Spleen (tissue), 11 donors: ENCODE results near the gene NME4. TPM values are rescaled to one million over a fixed set of nuclear protein-coding genes. Genes with fewer than 3 reads are reported as not detected.

ENCODE experiments used
- DNase-seq: peaks from one replicate; pipeline ENCODE4 v3.0.0-alpha.2; 2020
- H3K27ac ChIP-seq, 8 donors: fragments of 200-600 bp; sonication (generic) in 7 of 8; 1 replicate in 4 of 8; 2 replicates in 4 of 8; pipeline versions ENCODE4 v1.5.0 to v1.8.0; 2016 to 2021; ENCODE audit warnings: inconsistent platforms in 4 of 8, mild to moderate bottlenecking in 4 of 8, moderate library complexity in 1 of 8
- H3K27me3 ChIP-seq, 7 donors: fragments of 200-600 bp; sonication (generic) in 6 of 7; replicated peaks in 1 of 7; 1 replicate in 4 of 7; 2 replicates in 3 of 7; pipeline versions ENCODE4 v1.5.0 to v1.8.0; 2016 to 2021; ENCODE audit warnings: inconsistent platforms in 3 of 7, mild to moderate bottlenecking in 1 of 7
- H3K36me3 ChIP-seq, 6 donors: fragments of 200-600 bp; sonication (generic) in 5 of 6; 1 replicate in 4 of 6; 2 replicates in 2 of 6; pipeline versions ENCODE4 v1.5.0 to v1.8.0; 2016 to 2021; ENCODE audit warnings: inconsistent platforms in 2 of 6
- H3K4me1 ChIP-seq, 6 donors: fragments of 200-600 bp; sonication (generic) in 5 of 6; 1 replicate in 3 of 6; 2 replicates in 3 of 6; pipeline versions ENCODE4 v1.5.0 to v1.8.0; 2016 to 2021; ENCODE audit warnings: inconsistent platforms in 3 of 6
- H3K4me3 ChIP-seq, 8 donors: fragments of 200-600 bp; sonication (generic) in 7 of 8; 1 replicate in 4 of 8; 2 replicates in 4 of 8; pipeline versions ENCODE4 v1.5.0 to v1.8.0; 2016 to 2021; ENCODE audit warnings: inconsistent platforms in 4 of 8, mild to moderate bottlenecking in 4 of 8, moderate library complexity in 2 of 8
- H3K9me3 ChIP-seq, 8 donors: fragments of 200-600 bp; sonication (generic) in 7 of 8; 1 replicate in 4 of 8; 2 replicates in 4 of 8; pipeline versions ENCODE4 v1.5.0 to v1.8.0; 2016 to 2021; ENCODE audit warnings: inconsistent platforms in 4 of 8
- POLR2A ChIP-seq, 3 donors: fragments of 450-650 bp; IDR thresholded peaks; one replicate each; pipeline ENCODE4 v1.5.1; 2017; ENCODE audit warnings: antibody characterized with exemption in 3 of 3, mild to moderate bottlenecking in 1 of 3
- POLR2AphosphoS5 ChIP-seq, 3 donors: sonication (generic); formaldehyde crosslinking; IDR thresholded peaks; one replicate each; pipeline ENCODE4 v1.5.1; 2017; ENCODE audit warnings: antibody characterized with exemption in 3 of 3
- WGBS, 5 donors: extraction: QIAGEN DNeasy Blood & Tissue Kit in 3 of 5; methylation state at CpG; one replicate each; pipeline versions ENCODE4 v1.1.5 to v1.1.7; 2013 to 2018; 5-methylcytosine and 5-hydroxymethylcytosine counted together
- intact Hi-C: fragments of 100-400 bp; cut with DNase I; formaldehyde crosslinking; loops from one replicate; pipeline ENCODE4 v1.15.0; 2023; ENCODE audit warnings: low total_unique reads
- polyA plus RNA-seq, 3 donors: library from polyadenylated mRNA; stranded (reverse); fragments of 200-250 nt; gene quantifications; one replicate each; pipeline ENCODE4 v1.2.1, GENCODE V29; 2013
- total RNA-seq, 7 donors: library from RNA; depleted of rRNA in 3 of 7; stranded (reverse); fragments of >200 nt in 3 of 7; fragmentation: NEBNext Ultra II Directional in 4 of 7; extraction: Animal tissue kit (Norgen Biotek cat#: 25700) in 4 of 7; gene quantifications; one replicate each; pipeline versions ENCODE4 v1.1.0 to v1.2.1, GENCODE V29; 2016 to 2021
- TF ChIP-seq, protein P1 (sequence below), 11 experiments: fragments of 200-600 bp in 7 of 11; fragments of 450-650 bp in 4 of 11; sonication (generic) in 4 of 11; IDR thresholded peaks in 8 of 11; conservative IDR thresholded peaks in 3 of 11; 1 replicate in 7 of 11; 2 replicates in 4 of 11; pipeline versions ENCODE4 v1.4.0 to v1.8.0; 2016 to 2021; ENCODE audit warnings: antibody characterized with exemption in 11 of 11, inconsistent platforms in 4 of 11, mild to moderate bottlenecking in 1 of 11
- donor health status: healthy with polysubstance abuse.
- donor health status: DM: no; HTN: no; CAD: no; lungs with moderate emphysema.
- donor health status: DM: no; HTN: no; CAD: no.
- donor health status: Bipolar disorder and iron deficiency.
- donor health status: healthy.
- donor health status: DM: no; HTN: no; CAD: no.
- donor health status: DM: yes; HTN: yes; CAD: no.

Gene NME4
- total and polyA plus RNA-seq, 10 donors = 27.3 to 75.8 (median 55.8) TPM

DNA sequence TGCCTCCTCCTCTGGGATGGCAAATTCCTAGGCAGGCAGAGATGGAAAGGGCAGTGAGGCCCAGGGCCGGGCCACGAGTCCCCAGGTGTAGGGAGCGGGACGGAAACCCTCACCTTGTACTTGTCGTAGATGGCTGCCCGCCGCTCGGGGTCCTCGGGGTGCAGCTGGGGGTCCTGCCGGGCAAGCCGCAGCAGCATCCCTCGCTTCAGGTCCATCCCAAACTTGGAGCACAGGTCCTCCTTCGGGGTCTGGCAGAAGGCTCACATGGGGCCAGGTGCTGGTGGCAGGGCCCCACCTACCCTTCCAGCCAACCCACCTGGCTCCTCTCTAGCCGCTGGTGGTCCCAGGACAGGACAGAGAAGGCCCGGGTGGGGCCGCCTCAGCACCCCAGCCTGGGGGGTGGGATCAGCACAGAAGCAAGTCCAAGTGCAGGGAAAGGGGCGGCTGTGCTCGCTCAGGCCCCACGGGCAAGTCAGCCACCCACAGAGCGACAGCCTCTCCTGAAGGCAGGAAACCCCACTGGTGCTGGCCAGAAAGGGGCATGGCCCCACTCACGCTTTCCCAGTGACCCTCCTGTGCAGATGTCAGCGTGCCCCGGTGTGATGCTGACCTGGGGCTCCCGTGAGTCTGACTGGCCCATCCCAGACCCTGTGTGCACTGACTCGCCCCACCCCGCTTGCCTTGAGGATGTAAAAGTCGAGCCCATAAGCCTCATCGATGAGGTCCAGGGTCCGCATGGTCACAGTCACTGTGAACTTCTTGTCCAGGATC is 28.4 kb upstream of the NME4 start:
- intact Hi-C loops = no loop called here
- TF ChIP-seq POLR2A (IDR thresholded peaks at IDR 0.05) (no peak), POLR2AphosphoS5 (IDR thresholded peaks at IDR 0.05) (no peak)
- TF ChIP-seq, protein P1, sequence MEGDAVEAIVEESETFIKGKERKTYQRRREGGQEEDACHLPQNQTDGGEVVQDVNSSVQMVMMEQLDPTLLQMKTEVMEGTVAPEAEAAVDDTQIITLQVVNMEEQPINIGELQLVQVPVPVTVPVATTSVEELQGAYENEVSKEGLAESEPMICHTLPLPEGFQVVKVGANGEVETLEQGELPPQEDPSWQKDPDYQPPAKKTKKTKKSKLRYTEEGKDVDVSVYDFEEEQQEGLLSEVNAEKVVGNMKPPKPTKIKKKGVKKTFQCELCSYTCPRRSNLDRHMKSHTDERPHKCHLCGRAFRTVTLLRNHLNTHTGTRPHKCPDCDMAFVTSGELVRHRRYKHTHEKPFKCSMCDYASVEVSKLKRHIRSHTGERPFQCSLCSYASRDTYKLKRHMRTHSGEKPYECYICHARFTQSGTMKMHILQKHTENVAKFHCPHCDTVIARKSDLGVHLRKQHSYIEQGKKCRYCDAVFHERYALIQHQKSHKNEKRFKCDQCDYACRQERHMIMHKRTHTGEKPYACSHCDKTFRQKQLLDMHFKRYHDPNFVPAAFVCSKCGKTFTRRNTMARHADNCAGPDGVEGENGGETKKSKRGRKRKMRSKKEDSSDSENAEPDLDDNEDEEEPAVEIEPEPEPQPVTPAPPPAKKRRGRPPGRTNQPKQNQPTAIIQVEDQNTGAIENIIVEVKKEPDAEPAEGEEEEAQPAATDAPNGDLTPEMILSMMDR (IDR thresholded peaks at IDR 0.05 in 8 of 11, conservative IDR thresholded peaks at IDR 0.05 in 3 of 11) = no peak
- peak; percentile 73 for DNase-seq
- Histone ChIP-seq H3K27ac (no peak overlapping the region), H3K27me3 (peaks cover 0 to 14% (median 0%) of the 10 kb centered on the region in 7 donors), H3K4me1 (peaks cover 9 to 32% (median 25%) of the 10 kb centered on the region in 6 donors), H3K36me3 (peaks cover 0 to 64% (median 51%) of the 10 kb centered on the region in 6 donors), H3K4me3 (no peak overlapping the region), H3K9me3 (no peaks in the 10 kb centered on the region)
- WGBS, 5 donors = 95 to 96% (median 95%) methylated on average over 24 to 29 of the region's 29 CpGs

DNA sequence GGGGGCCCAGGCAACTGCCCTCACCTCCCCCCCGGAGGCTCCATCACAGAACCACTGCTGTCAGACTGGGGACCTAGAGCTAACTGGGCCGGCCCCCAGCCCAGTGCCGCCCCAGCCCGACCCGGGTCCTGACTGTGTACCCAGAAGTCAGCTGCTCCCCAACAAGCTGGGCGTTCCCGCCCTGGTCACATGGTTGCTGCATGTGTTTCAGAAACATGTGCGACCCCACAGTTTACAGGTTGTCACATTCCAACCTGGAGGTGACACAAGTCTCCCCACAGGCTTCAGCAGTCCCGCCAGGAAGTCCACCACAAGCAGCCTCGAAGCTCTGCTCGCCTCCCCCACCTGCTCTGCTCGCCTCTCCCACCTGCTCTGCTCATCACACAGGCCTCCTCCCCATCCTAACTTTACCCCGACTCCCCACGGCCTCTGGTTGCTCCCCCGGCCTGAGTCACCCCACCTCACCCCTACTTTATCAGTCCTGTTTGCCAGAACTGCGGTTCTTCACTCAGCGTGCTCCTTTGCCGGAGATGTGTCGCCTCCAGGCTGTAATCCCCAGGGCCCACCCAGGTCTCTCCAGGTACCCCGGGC is 27.6 kb upstream of the NME4 start:
- peaks cover 0 to 72% (median 59%) of the 10 kb centered on the region in 6 donors for H3K36me3 ChIP-seq
- WGBS, 5 donors = 85 to 94% (median 91%) methylated on average over 19 to 20 of the region's 20 CpGs
- intact Hi-C loops = no loop called here
- H3K4me3 ChIP-seq = peak overlapping the region in 4 of 8 donors; percentile 22 to 71 (median 52)
- DNase-seq = peak; percentile 79
- TF ChIP-seq POLR2A (IDR thresholded peaks at IDR 0.05) (no peak), POLR2AphosphoS5 (IDR thresholded peaks at IDR 0.05) (no peak)
- TF ChIP-seq, protein P1 (IDR thresholded peaks at IDR 0.05 in 8 of 11, conservative IDR thresholded peaks at IDR 0.05 in 3 of 11) = no peak
- no peaks in the 10 kb centered on the region for H3K9me3 ChIP-seq
- peaks cover 9 to 32% (median 25%) of the 10 kb centered on the region in 6 donors for H3K4me1 ChIP-seq
- H3K27ac ChIP-seq = no peak overlapping the region
- peaks cover 0 to 7% (median 0%) of the 10 kb centered on the region in 7 donors for H3K27me3 ChIP-seq

DNA sequence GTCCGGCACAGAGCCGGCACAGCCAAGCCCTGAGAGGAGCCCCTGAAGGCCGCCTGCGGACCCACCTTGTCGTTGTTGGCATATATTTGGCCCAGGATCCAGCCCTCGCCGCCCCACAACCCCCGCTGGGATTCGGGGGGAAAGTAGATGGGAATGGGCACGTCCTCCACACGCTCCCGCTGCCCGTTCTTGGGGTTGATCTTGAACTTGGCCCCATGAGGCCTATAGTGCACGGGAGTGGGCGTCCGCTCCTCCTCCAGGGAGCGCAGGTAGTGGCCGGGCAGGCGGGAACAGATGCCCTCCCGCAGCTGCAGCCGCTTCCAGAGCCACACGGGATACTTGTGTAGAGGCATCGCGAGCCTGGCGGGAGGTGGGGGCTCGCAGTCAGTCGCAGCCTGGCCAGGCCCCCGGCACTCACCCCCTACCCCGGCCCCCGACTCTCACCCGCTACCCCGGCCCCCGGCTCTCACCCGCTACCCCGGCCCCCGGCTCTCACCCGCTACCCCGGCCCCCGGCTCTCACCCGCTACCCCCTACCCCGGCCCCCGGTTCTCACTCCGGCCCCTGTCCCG is 27.0 kb upstream of the NME4 start:
- peaks cover 9 to 32% (median 25%) of the 10 kb centered on the region in 6 donors for H3K4me1 ChIP-seq
- TF ChIP-seq, protein P1 (IDR thresholded peaks at IDR 0.05 in 8 of 11, conservative IDR thresholded peaks at IDR 0.05 in 3 of 11) = no peak
- TF ChIP-seq POLR2A (IDR thresholded peaks at IDR 0.05) (no peak), POLR2AphosphoS5 (IDR thresholded peaks at IDR 0.05) (no peak)
- peak; percentile 78 for DNase-seq
- intact Hi-C loops = no loop called here
- 33 to 62% (median 45%) methylated on average over 28 to 44 of the region's 44 CpGs for WGBS, 5 donors
- H3K9me3 ChIP-seq = no peaks in the 10 kb centered on the region
- peaks cover 0 to 78% (median 64%) of the 10 kb centered on the region in 6 donors for H3K36me3 ChIP-seq
- H3K4me3 ChIP-seq = peak overlapping the region; percentile 15 to 71 (median 34)
- peak overlapping the region in 4 of 8 donors; percentile 75 to 85 (median 84) for H3K27ac ChIP-seq
- peaks cover 0 to under 1% (median 0%) of the 10 kb centered on the region in 7 donors for H3K27me3 ChIP-seq
